HepG2 (cell line): ENCODE data around the gene AGER. TPM values are rescaled to one million over a fixed set of nuclear protein-coding genes. Genes with fewer than 3 reads are reported as not detected.

Experiments used
- ATAC-seq: fragments of 200-7000 bp; cut with Tn5 transposase; 3 replicates; pipeline ENCODE4 v1.9.1; 2020; ENCODE audit warnings: mild to moderate bottlenecking, moderate library complexity
- BruUV-seq: library from RNA; stranded (reverse); fragments of 400-500 nt; replicated peaks from 2 replicates; lab custom pipeline; 2021; lab: Mats Ljungman, UMichigan
- CTCF ChIA-PET: fragments of 300-600 bp; formaldehyde crosslinking; extraction: SDS; loops from one replicate; lab custom pipeline; 2021; ENCODE audit warnings: low total read pairs, inconsistent platforms, low intra/inter-chr PET ratio; lab: Yijun Ruan, JAX
- POLR2A ChIA-PET: fragments of 350-600 bp; sonication (Branson Sonifier 250); formaldehyde crosslinking; loops from one replicate; lab custom pipeline; 2020; ENCODE audit warnings: antibody characterized with exemption, inconsistent platforms; lab: Yijun Ruan, JAX
- DNase-seq: peaks from one replicate; pipeline ENCODE4 v3.0.0-alpha.2; 2015; ENCODE audit warnings: low spot score
- FAIRE-seq: peaks from 3 replicates; lab custom pipeline; 2011; peaks lifted over from hg19 to GRCh38; lab: Jason Lieb, UNC
- H2AFZ ChIP-seq: one replicate; pipeline ENCODE4 v1.6.1; 2011; ENCODE audit warnings: low read length, inconsistent platforms
- H3K27ac ChIP-seq: fragments of 300-600 bp; 3 replicates; pipeline ENCODE4 v1.8.0; 2011; ENCODE audit warnings: mixed run types, mild to moderate bottlenecking, mixed read lengths, low read length, inconsistent platforms; ENCODE audit not compliant: insufficient read depth; ENCODE audit errors: extremely low read length
- H3K27me3 ChIP-seq, 2 experiments: fragments of 200-600 bp in 1 of 2; 2 replicates in 1 of 2; 3 replicates in 1 of 2; pipeline versions ENCODE4 v1.6.0 to v1.8.0; 2011; ENCODE audit warnings: low read length in 2 of 2, mild to moderate bottlenecking in 2 of 2, moderate library complexity in 2 of 2, inconsistent platforms in 1 of 2; ENCODE audit not compliant: insufficient read depth in 2 of 2, control insufficient read depth in 1 of 2
- H3K36me3 ChIP-seq, 2 experiments: fragments of 200-600 bp in 1 of 2; replicated peaks in 1 of 2; 2 replicates in 1 of 2; 3 replicates in 1 of 2; pipeline versions ENCODE4 v1.5.1 to v1.8.0; 2011; ENCODE audit warnings: low read length in 2 of 2, inconsistent platforms in 1 of 2; ENCODE audit not compliant: insufficient read depth in 2 of 2, control insufficient read depth in 1 of 2
- H3K4me1 ChIP-seq: 2 replicates; pipeline ENCODE4 v1.5.1; 2012; ENCODE audit warnings: low read length, inconsistent platforms; ENCODE audit not compliant: insufficient read depth
- H3K4me2 ChIP-seq: 2 replicates; pipeline ENCODE4 v1.6.0; 2011; ENCODE audit warnings: low read depth, low read length, inconsistent platforms
- H3K4me3 ChIP-seq, 3 experiments: fragments of 200-600 bp in 1 of 3; sonication (generic), shearing (Covaris generic) in 1 of 3; replicated peaks in 1 of 3; 2 replicates each; pipeline ENCODE4 v1.5.1; 2011 to 2016; ENCODE audit warnings: low read length in 3 of 3, inconsistent platforms in 2 of 3, low read depth in 2 of 3, mild to moderate bottlenecking in 2 of 3, control low read depth in 1 of 3, mixed read lengths in 1 of 3; ENCODE audit not compliant: insufficient read depth in 1 of 3
- H3K79me2 ChIP-seq: one replicate; pipeline ENCODE4 v1.6.1; 2011; ENCODE audit warnings: low read length, inconsistent platforms; ENCODE audit not compliant: insufficient read depth
- H3K9ac ChIP-seq: 2 replicates; pipeline ENCODE4 v1.6.0; 2011; ENCODE audit warnings: mild to moderate bottlenecking, low read depth, low read length, inconsistent platforms; ENCODE audit not compliant: insufficient read depth
- H3K9me3 ChIP-seq: 2 replicates; pipeline ENCODE4 v1.5.1; 2012; ENCODE audit warnings: mild to moderate bottlenecking, low read length
- H4K20me1 ChIP-seq: 2 replicates; pipeline ENCODE4 v1.6.0; 2011; ENCODE audit warnings: inconsistent platforms, mild to moderate bottlenecking, low read length, moderate library complexity; ENCODE audit not compliant: insufficient read depth
- ATF2 ChIP-seq: sonication (generic); formaldehyde crosslinking; IDR thresholded peaks from 2 replicates; pipeline ENCODE4 v1.4.0; 2020; ENCODE audit warnings: missing genetic modification reagents
- ATM ChIP-seq: fragments of 450-650 bp; IDR thresholded peaks from 2 replicates; pipeline ENCODE4 v1.7.1; 2017; ENCODE audit warnings: mild to moderate bottlenecking, borderline replicate concordance
- BCL6 ChIP-seq: IDR thresholded peaks from 2 replicates; pipeline ENCODE4 v1.6.1; 2016; ENCODE audit warnings: missing genetic modification reagents, missing compliant biosample characterization
- CREBL2 ChIP-seq: sonication (generic); formaldehyde crosslinking; IDR thresholded peaks from 2 replicates; pipeline ENCODE4 v1.8.1; 2023; ENCODE audit warnings: missing genetic modification reagents, mild to moderate bottlenecking, borderline replicate concordance
- ETV5 ChIP-seq: IDR thresholded peaks from 2 replicates; pipeline ENCODE4 v1.6.1; 2018; ENCODE audit warnings: missing biosample characterization, missing genetic modification reagents, inconsistent platforms, borderline replicate concordance
- HNRNPK ChIP-seq: fragments of 200-400 bp; formaldehyde crosslinking; IDR thresholded peaks from 2 replicates; pipeline ENCODE4 v1.6.1; 2018; ENCODE audit warnings: low read length, low read depth, moderate library complexity, mild to moderate bottlenecking; ENCODE audit not compliant: poor library complexity, severe bottlenecking
- NCOA5 ChIP-seq: sonication (generic); formaldehyde crosslinking; IDR thresholded peaks from 2 replicates; pipeline ENCODE4 v1.4.0; 2020; ENCODE audit warnings: missing genetic modification reagents
- PPARG ChIP-seq: conservative IDR thresholded peaks from 2 replicates; pipeline ENCODE4 v1.6.1; 2016; ENCODE audit warnings: missing biosample characterization, missing genetic modification reagents
- TGIF2 ChIP-seq: IDR thresholded peaks from 2 replicates; pipeline ENCODE4 v1.6.1; 2016; ENCODE audit warnings: control low read depth, missing compliant biosample characterization
- ZC3H4 ChIP-seq: sonication (generic); formaldehyde crosslinking; IDR thresholded peaks from 2 replicates; pipeline ENCODE4 v1.4.0; 2020; ENCODE audit warnings: missing genetic modification reagents, borderline replicate concordance
- ZNF10 ChIP-seq: sonication (generic); formaldehyde crosslinking; IDR thresholded peaks from 2 replicates; pipeline ENCODE4 v1.4.0; 2020; ENCODE audit warnings: mild to moderate bottlenecking, low read depth, missing genetic modification reagents, borderline replicate concordance
- ZNF260 ChIP-seq: sonication (generic); formaldehyde crosslinking; IDR thresholded peaks from 2 replicates; pipeline ENCODE4 v1.4.0; 2020; ENCODE audit warnings: missing genetic modification reagents, low read depth, mild to moderate bottlenecking, borderline replicate concordance
- ZNF572 ChIP-seq: sonication (generic); formaldehyde crosslinking; IDR thresholded peaks from 2 replicates; pipeline ENCODE4 v1.5.1; 2020; ENCODE audit warnings: mild to moderate bottlenecking, missing genetic modification reagents
- in situ Hi-C: cut with HindIII; loops from 2 replicates; pipeline ENCODE4 v1.10.0; 2017; ENCODE audit warnings: low pct_unique_long_range_greater_than_20kb; ENCODE audit not compliant: extremely low pct_ligation_motif_present
- intact Hi-C: fragments of 100-400 bp; cut with micrococcal nuclease; formaldehyde crosslinking; loops from one replicate; pipeline ENCODE4 v1.10.0; 2022; ENCODE audit not compliant: unreplicated experiment
- polyA plus RNA-seq, 8 experiments: library from polyadenylated mRNA; depleted of rRNA in 3 of 8; stranded (reverse) in 7 of 8; unstranded in 1 of 8; fragments of >200 nt; fragmentation: Illumina TruSeq in 4 of 8; extraction: Trizol in 4 of 8; gene quantifications; 2 replicates each; pipeline versions ENCODE4 v1.2.1 to v1.2.3, GENCODE V29; 2011 to 2016; ENCODE audit warnings: low read depth in 4 of 8, missing spikeins in 1 of 8, mixed read lengths in 1 of 8; ENCODE audit not compliant: insufficient read depth in 1 of 8
- total RNA-seq, 5 experiments: library from RNA; depleted of rRNA; stranded (reverse); fragments of >200 nt; fragmentation: Illumina TruSeq; extraction: Trizol; gene quantifications; 2 replicates each; pipeline ENCODE4 v1.2.3, GENCODE V29; 2016; ENCODE audit warnings: low read depth in 1 of 5

Gene AGER
- total and polyA plus RNA-seq, 2 of the 13 experiments (the other 11 are each of a cell fraction or from before 2014, with no cell fraction given): 1.9 to 5.1 TPM

GRCh38 chr6:32137454-32137853 lies 46.6 kb downstream of the AGER start:
- BruUV-seq: no TSS peak
- Histone ChIP-seq H3K4me1 (peaks cover 43% of the 10 kb centered on the region), H3K9me3 (no peaks in the 10 kb centered on the region), H2AFZ (no peak overlapping the region), H3K4me3 (no peak overlapping the region), H4K20me1 (no peaks in the 10 kb centered on the region), H3K27me3 (peaks cover 1 to 6% of the 10 kb centered on the region in 2 experiments; a peak in 2 of 5 replicates), H3K4me2 (no peak overlapping the region), H3K36me3 (no peaks in the 10 kb centered on the region), H3K27ac (no peak overlapping the region), H3K79me2 (no peaks in the 10 kb centered on the region), H3K9ac (no peak overlapping the region)
- FAIRE-seq (no peak), ATAC-seq (no peak), DNase-seq (no peak)
- ChIA-PET CTCF (no interaction called here), POLR2A (interaction anchor here (0.7 to 1.1 kb wide), 2 partner anchors 9 to 46 kb away, joined by 3 to 5 read pairs; partner anchors contain the start of gene ATF6B)
- intact Hi-C loops (no loop called here), in situ Hi-C loops (no loop called here)
- no peak for TF ChIP-seq ZC3H4 (CRISPR knock-in tag)
- TF ChIP-seq ETV5 (CRISPR knock-in tag): no peak
- no peak for TF ChIP-seq ZNF260 (CRISPR knock-in tag)
- TF ChIP-seq ZNF572 (CRISPR knock-in tag): no peak
- TF ChIP-seq TGIF2 (CRISPR knock-in tag): no peak
- TF ChIP-seq HNRNPK: no peak
- no peak for TF ChIP-seq ATF2
- TF ChIP-seq NCOA5: no peak
- no peak for TF ChIP-seq ZNF10 (CRISPR knock-in tag)
- no peak for TF ChIP-seq CREBL2
- TF ChIP-seq ATM: no peak
- TF ChIP-seq BCL6: no peak
- TF ChIP-seq PPARG (CRISPR knock-in tag): no peak
